ENCODE data around the gene SPEG. TPM values are rescaled to one million over a fixed set of nuclear protein-coding genes. Genes with fewer than 3 reads are reported as not detected.
A peak's percentile ranks its signal among the peaks of the same experiment; 100 is the strongest.
"Not testable (repeated sequence)": the region's sequence is repeated elsewhere in the genome, so short reads cannot be mapped to it uniquely, and the experiment has no call there.

SPEG gene
- total RNA-seq, 1 experiment from 2014 or later: 33.3 TPM

- DNase-seq (ENCODE audit: low read depth): no peak
These were observed 29.7 kb upstream of the SPEG start for GRCh38 chr2:219404954-219405353.

- DNase-seq (ENCODE audit: low read depth): no peak
These were observed 29.2 kb upstream of the SPEG start for GRCh38 chr2:219405451-219405850.

GRCh38 chr2:219405958-219406860 is 28.4 kb upstream of the SPEG start:
- no peak for DNase-seq (ENCODE audit: low read depth)

GRCh38 chr2:219406861-219407230 is 27.8 kb upstream of the SPEG start:
- DNase-seq (ENCODE audit: low read depth): peak; percentile 91

- not testable (repeated sequence) for DNase-seq (ENCODE audit: low read depth)
These were observed 27.3 kb upstream of the SPEG start for GRCh38 chr2:219407343-219407742.

- DNase-seq (ENCODE audit: low read depth): no peak
These were observed 26.4 kb upstream of the SPEG start for GRCh38 chr2:219408204-219408603.

- DNase-seq (ENCODE audit: low read depth): no peak
These were observed 26.0 kb upstream of the SPEG start for GRCh38 chr2:219408631-219409030.

- DNase-seq (ENCODE audit: low read depth): no peak
These were observed 25.0 kb upstream of the SPEG start for GRCh38 chr2:219409619-219410018.

GRCh38 chr2:219410390-219410789 is 24.3 kb upstream of the SPEG start:
- DNase-seq (ENCODE audit: low read depth): no peak

GRCh38 chr2:219414857-219415256 is 19.8 kb upstream of the SPEG start:
- no peak for DNase-seq (ENCODE audit: low read depth)

GRCh38 chr2:219415580-219416234 is 18.9 kb upstream of the SPEG start:
- no peak for DNase-seq (ENCODE audit: low read depth)

- DNase-seq (ENCODE audit: low read depth): no peak
These were observed 18.4 kb upstream of the SPEG start for GRCh38 chr2:219416235-219416602.

- no peak for DNase-seq (ENCODE audit: low read depth)
These were observed 17.7 kb upstream of the SPEG start for GRCh38 chr2:219416938-219417337.

GRCh38 chr2:219417374-219417773 is 17.3 kb upstream of the SPEG start:
- no peak for DNase-seq (ENCODE audit: low read depth)

GRCh38 chr2:219418155-219419011 is 16.3 kb upstream of the SPEG start, which contains the start of gene DES:
DES (plus strand) TSS chr2:219418377; CDS start chr2:219418463, 86 bp downstream.
- DNase-seq (ENCODE audit: low read depth): no peak

- no peak for DNase-seq (ENCODE audit: low read depth)
These were observed 15.7 kb upstream of the SPEG start for GRCh38 chr2:219419012-219419324.

GRCh38 chr2:219419331-219420197 is 15.1 kb upstream of the SPEG start:
- DNase-seq (ENCODE audit: low read depth): no peak

GRCh38 chr2:219420687-219421086 is 14.0 kb upstream of the SPEG start:
- DNase-seq (ENCODE audit: low read depth): no peak

GRCh38 chr2:219421323-219421722 is 13.3 kb upstream of the SPEG start:
- no peak for DNase-seq (ENCODE audit: low read depth)

GRCh38 chr2:219422952-219423534 is 11.6 kb upstream of the SPEG start:
- no peak for DNase-seq (ENCODE audit: low read depth)
